NCI-H2081 treated with DMSO at 0.1 percent for 48 hours (cell line): ENCODE measurements around the gene RPTOR.

Experiments
- DNase-seq: peaks from one replicate; lab custom pipeline; 2025; lab: John Stamatoyannopoulos, UW

Gene RPTOR

GRCh38 chr17:80766290-80766855 lies 221.7 kb downstream of the RPTOR start:
- DNase-seq: no peak

- DNase-seq: no peak
Measured at GRCh38 chr17:80768389-80768788, 223.8 kb downstream of the RPTOR start.

DNA sequence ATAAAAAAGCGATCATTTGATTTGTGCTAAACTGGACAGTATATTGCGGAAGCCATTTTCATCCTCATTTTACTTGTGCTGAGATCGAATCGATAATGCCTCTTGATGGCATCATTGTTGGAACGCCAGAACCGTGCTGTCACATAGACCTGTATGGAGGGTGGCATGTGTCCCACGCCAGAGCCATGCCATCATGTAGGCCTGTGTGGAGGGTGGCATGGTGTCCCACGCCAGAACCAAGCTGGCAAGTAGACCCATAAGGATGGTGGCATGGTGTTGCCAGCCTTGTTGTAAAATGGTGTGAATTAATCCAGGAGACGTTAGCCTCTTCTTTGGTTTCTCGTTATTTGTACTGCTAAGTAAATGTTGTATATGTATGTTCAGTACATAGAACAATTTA lies 224.3 kb downstream of the RPTOR start:
- DNase-seq: no peak

DNA sequence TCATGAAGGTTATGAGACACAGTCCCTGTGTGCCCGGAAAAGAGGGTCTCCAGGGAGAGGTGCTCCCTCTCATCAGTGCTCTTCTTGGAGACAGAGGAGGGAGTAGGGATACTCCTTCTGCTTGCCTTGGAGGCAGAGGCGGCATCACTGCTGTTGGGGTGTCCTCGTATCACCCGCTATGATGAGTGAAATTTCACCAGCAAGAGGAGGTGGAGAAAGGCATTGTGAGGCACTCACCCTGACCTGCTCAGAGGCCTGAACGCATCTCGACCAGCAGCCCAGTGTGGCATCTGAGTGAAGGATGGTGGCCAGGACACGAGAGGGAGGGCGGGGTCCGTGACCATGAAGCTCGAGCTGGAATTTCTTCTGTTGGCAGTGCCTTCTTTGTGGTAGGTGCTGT lies 224.9 kb downstream of the RPTOR start:
- no peak for DNase-seq

- no peak for DNase-seq
Measured at GRCh38 chr17:80769936-80770625, 225.4 kb downstream of the RPTOR start.

- no peak for DNase-seq
Measured at GRCh38 chr17:80770881-80771611, 226.4 kb downstream of the RPTOR start.

DNA sequence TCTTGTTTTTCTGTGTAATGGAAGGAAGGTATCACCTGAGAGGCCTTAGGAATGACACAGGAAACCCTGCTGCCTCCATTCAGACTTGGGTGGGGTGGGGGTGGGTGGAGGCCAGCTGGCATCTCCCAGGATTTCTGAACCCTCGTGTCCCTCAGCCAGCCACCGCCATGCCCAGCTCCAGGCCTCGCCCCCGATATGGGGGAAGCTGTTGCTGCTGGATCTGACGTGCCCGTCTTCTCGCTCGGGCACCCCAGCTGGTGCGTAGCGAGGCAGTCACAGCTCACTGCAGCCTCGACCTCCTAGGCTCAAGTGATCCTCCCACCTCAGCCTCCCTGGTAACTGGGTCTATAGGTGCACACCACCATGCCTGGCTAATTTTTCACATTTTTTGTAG lies 227.0 kb downstream of the RPTOR start:
- DNase-seq: no peak

DNA sequence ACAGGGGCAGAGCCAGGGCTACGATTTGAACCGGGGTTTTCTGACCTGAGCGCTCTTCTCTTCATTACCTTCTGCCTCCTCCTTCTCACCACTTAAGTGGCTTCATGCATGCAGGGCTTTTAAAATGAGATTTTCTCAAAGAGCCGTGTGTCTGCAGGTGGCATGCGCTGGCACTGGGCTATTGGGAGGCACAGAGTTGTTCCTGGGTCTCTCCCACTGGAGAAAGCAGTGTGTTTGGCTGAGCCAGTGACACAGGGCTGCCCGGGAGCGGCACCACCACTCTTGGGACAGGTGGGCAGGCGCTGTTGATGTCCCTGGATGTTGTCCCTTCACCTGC lies 228.2 kb downstream of the RPTOR start:
- no peak for DNase-seq

DNA sequence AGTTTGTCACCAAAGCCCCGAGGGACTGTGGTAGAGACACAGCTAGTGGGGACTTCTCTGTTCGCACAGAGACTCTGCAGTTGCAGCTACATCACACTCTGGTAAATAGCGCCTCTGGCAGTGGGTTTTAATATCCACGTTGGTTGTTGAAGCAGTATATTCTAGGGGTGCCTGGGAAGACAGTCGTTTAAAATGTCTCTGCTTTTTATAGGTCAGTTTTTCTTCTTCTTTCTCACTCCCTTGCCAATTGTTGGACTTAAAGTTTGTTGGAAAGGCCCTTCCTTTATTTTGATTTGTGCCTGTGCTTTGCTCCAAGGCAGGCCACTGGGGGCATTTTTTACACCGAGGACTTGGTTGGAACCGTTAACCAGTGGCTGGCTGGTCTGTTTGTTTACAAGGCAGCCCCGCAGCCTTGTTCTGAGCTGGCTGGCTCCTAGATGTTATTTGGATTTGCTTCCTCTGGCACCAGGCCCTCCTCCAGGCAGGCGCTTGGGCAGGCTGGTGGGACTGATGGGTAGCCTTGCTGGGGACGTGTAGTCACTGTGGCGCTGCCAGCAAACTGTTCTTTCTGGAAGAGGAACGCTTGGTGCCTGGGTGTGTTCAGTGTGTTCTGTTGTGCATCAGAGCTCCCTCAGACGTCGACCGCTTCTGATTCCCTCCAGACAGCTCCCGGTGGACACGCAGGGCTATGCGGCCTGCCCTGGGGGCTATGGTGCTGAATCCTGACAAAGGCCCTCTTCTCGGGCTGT lies 228.8 kb downstream of the RPTOR start:
- DNase-seq: no peak

DNA sequence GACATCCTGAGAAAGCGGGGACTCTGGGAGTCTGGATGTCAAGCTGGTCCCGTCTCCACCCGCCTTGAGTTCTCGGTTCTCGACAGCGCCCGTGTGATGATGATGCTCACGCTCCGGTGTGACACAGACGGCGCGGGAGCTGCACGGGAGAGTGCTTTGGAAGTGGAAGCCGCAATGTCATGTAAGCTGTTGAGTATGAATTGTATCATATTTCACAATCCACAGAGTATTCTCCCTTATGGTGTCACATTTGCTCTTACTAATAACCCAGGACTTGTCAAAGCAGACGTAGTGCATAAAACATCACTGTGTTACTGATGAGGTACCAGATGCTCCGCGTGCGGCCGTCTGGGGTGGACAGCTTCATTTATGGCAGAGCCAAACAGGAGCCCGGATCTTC lies 229.5 kb downstream of the RPTOR start:
- DNase-seq: no peak

DNA sequence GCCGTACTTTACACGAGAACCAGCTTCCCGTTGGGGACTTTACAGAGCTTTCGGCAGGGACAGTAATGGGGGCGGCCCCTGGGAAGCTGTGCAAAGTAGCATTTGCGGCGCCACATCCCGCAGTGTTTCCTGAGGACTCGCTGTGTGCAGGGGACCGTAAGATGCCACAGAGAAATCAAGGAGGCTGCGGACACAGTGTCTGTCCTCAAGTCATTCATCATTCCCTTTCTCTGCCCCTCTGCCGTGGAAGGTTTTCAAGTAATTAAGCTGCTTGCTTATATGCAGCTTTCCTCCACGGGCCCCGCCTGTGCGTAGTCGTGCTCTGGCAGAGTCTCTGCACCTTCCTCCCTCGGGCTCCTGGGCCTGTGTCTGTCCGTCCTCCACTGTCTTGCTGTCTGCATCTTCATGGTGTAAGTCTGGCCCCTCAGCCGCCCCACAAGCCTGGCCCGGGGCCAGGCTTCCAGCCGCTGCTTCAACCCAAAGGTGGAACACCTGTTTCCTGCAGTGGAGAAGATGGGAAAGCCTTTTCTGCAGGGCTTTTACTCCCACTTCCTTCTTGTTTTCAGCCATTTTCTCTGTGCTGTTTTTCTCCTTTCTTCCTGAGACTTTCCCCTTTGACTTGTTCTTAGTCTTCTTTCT lies 230.1 kb downstream of the RPTOR start:
- DNase-seq: no peak

GRCh38 chr17:80775863-80776262 lies 231.2 kb downstream of the RPTOR start:
- DNase-seq: no peak

GRCh38 chr17:80777274-80777673 lies 232.6 kb downstream of the RPTOR start:
- no peak for DNase-seq

DNA sequence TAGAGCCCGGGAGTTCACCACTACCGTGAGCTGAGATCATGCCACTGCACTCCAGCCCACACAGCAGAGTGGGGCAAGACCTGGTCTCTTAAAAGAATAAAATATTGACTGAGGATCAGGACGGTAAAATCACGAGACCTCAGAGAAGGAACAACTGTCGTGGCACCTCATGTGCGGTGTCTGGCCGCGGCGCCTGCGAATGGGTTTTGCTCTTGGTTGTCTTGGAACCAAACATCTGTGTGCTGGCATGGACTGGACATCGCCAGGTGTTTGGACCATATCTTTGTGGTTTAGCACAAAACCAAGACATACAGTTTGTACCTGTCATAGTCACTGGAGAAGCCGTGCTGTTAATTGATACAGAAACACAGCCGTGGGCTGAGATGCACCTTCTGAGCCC lies 234.1 kb downstream of the RPTOR start:
- no peak for DNase-seq

- no peak for DNase-seq
Measured at GRCh38 chr17:80779336-80779735, 234.7 kb downstream of the RPTOR start.

DNA sequence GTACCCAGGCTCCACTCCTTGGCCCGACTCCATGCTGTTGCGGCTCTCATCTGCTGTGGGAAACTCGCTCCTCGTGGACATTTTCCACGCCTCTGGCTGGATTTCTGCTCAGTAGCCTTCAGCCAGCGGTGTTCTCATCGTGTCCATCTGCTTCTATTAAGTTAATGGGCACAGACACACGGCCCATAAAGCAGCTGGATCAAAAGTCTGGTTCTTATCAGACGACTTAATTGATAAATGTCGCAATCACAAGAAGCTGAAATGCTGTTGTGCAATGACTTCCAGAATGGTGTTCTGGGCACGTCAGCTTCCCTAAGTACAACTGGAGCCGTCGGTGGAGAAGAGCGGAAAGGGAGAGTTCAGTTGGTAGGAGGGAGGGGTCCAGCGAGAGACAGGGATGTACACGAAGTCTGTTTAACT lies 235.3 kb downstream of the RPTOR start:
- DNase-seq: no peak

GRCh38 chr17:80780381-80781198 lies 236.0 kb downstream of the RPTOR start:
- DNase-seq: no peak

DNA sequence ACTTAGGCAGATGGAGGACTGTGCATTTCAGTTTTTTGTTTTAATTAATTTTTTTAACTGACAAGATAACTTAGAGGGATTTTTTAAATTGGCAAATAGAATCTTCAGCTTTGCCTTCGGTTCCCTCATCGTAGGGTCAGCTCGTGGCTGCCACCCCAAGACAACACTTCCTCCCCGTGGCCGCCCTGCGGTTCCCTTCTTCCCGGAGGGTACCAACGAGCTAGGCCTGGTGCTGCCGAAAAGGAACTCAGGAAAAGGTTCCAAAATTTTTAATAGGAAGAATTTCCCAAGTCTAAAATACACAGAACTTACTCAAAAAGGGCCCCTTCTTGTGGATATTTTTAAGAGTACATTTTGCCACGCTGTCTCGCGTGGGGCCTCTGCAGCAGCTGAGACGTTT lies 236.6 kb downstream of the RPTOR start:
- DNase-seq: no peak

DNA sequence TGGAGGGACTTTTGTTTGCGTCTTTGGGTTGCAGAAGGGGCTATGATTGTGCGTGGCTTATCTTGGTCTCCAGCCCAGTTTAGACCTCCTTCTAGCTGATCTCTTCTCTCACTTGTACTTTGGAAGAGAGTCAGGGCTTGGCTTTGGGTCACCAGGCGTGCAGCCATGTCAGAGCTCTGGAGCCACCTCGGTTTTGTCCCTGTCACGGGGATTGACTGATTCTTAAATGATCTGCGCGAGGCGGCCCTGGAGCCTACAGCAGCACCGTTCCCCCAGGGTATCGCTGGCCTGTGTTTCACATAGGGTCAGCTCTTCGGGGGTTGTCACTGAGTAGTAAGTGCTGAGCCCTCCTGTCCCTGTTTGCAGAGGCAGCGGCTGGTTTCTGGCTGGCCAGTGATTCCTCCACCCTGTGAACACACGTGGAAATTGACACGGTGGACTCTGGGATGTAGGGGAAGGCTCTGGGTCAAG lies 237.2 kb downstream of the RPTOR start:
- DNase-seq: no peak

- no peak for DNase-seq
Measured at GRCh38 chr17:80782536-80783427, 238.1 kb downstream of the RPTOR start.
